GM23248 (cell line): ENCODE data around the gene ITGB2.

Source experiments
- EZH2 ChIP-seq: fragments of 200-600 bp; sonication (generic); IDR thresholded peaks from 2 replicates; pipeline ENCODE4 v1.6.1; 2018; ENCODE audit warnings: antibody characterized with exemption, mild to moderate bottlenecking; ENCODE audit not compliant: insufficient read depth, poor library complexity, severe bottlenecking
- EZH2phosphoT487 ChIP-seq: fragments of 200-600 bp; sonication (generic); IDR thresholded peaks from 2 replicates; pipeline ENCODE4 v1.6.1; 2018; ENCODE audit warnings: antibody characterized with exemption, moderate library complexity, mild to moderate bottlenecking, low read depth; ENCODE audit not compliant: insufficient read depth

DNA sequence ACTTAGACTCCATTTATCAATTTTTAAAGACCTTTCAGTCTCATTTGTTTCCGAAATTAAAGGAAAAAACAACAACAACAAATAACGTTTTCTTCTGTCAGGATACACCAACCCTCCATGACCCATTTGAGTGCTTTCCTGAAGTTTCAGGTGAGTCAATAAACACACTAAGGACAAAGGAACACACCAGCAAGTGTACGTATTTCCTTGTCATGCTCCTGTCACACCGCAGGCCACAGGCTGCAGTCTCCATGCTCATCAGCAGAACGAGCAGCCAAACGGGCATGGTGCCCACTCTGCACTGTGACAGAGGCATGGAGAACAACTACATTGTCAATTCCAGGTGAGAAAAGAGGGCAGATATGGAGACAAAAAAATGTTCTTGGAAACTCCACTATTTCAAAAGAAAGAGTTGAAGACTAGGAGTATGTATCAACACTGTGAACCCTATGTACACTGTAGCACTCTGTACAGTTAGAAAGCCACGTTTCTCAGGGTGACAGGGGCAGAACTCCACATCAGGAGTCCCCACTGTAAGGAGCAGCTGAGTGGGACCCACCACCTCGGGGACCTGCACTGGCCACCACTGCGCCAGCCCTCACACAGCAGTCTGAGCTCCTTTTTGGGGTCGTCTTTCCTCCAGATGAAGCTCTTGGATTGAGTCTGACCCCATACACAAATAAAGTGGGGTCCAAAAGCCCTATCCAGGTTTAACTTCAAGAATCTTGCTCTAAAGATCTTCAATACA lies 49.8 kb downstream of the ITGB2 start:
- no peak for TF ChIP-seq EZH2
- no peak for TF ChIP-seq EZH2phosphoT487
